ENCODE measurements around the gene SNED1. TPM values are rescaled to one million over a fixed set of nuclear protein-coding genes. Genes with fewer than 3 reads are reported as not detected.

Gene SNED1
- polyA plus RNA-seq, 1 donor from 2014 or later: 0.32 TPM

GRCh38 chr2:241088376-241088775, 90.0 kb downstream of the SNED1 start:
- Histone ChIP-seq H3K9me3 (ENCODE audit: low read length) (no peaks in the 10 kb centered on the region), H3K9ac (ENCODE audit: low read length) (no peak overlapping the region), H3K36me3 (ENCODE audit: insufficient read depth, low read length) (no peaks in the 10 kb centered on the region), H2AFZ (ENCODE audit: low read depth, low read length) (no peak overlapping the region), H3K9me2 (ENCODE audit: insufficient read depth, low read length) (no peaks in the 10 kb centered on the region), H3K27me3 (ENCODE audit: insufficient read depth, low read depth, low read length) (no peaks in the 10 kb centered on the region), H3K4me3 (ENCODE audit: low read length) (no peak overlapping the region), H3K79me2 (replicated peaks; ENCODE audit: insufficient read depth, low read length) (no peaks in the 10 kb centered on the region), H3K27ac (ENCODE audit: low read length) (no peak overlapping the region), H3F3A (ENCODE audit: insufficient read depth, low read length, poor library complexity, severe bottlenecking) (no peaks in the 10 kb centered on the region), H4K20me1 (ENCODE audit: insufficient read depth) (no peaks in the 10 kb centered on the region), H3K4me2 (ENCODE audit: low read length) (no peak overlapping the region)
- TF ChIP-seq TAF1 (IDR thresholded peaks at IDR 0.05; ENCODE audit: low read depth) (no peak), CTCF (IDR thresholded peaks at IDR 0.05; ENCODE audit: poor library complexity, severe bottlenecking) (no peak)

- no peaks in the 10 kb centered on the region for H3K79me2 ChIP-seq (replicated peaks; ENCODE audit: insufficient read depth, low read length)
- no peaks in the 10 kb centered on the region for H3F3A ChIP-seq (ENCODE audit: insufficient read depth, low read length, poor library complexity, severe bottlenecking)
- H3K36me3 ChIP-seq (ENCODE audit: insufficient read depth, low read length): no peaks in the 10 kb centered on the region
- H3K4me2 ChIP-seq (ENCODE audit: low read length): no peak overlapping the region
- H3K9ac ChIP-seq (ENCODE audit: low read length): no peak overlapping the region
- no peaks in the 10 kb centered on the region for H3K27me3 ChIP-seq (ENCODE audit: insufficient read depth, low read depth, low read length)
- TF ChIP-seq CTCF (IDR thresholded peaks at IDR 0.05; ENCODE audit: poor library complexity, severe bottlenecking): no peak
- no peak for TF ChIP-seq SMC3 (conservative IDR thresholded peaks at IDR 0.05; ENCODE audit: poor library complexity)
- TF ChIP-seq MXI1 (conservative IDR thresholded peaks at IDR 0.05; ENCODE audit: poor library complexity, severe bottlenecking): no peak
- no peak for TF ChIP-seq POLR2AphosphoS5 (IDR thresholded peaks at IDR 0.05)
- TF ChIP-seq EP300 (conservative IDR thresholded peaks at IDR 0.05; ENCODE audit: poor library complexity, severe bottlenecking): no peak
- TF ChIP-seq EZH2 (IDR thresholded peaks at IDR 0.05; ENCODE audit: borderline replicate concordance, insufficient read depth, low read length, poor library complexity, severe bottlenecking): no peak
- TF ChIP-seq TAF1 (IDR thresholded peaks at IDR 0.05; ENCODE audit: low read depth): no peak
- TF ChIP-seq, protein P1, sequence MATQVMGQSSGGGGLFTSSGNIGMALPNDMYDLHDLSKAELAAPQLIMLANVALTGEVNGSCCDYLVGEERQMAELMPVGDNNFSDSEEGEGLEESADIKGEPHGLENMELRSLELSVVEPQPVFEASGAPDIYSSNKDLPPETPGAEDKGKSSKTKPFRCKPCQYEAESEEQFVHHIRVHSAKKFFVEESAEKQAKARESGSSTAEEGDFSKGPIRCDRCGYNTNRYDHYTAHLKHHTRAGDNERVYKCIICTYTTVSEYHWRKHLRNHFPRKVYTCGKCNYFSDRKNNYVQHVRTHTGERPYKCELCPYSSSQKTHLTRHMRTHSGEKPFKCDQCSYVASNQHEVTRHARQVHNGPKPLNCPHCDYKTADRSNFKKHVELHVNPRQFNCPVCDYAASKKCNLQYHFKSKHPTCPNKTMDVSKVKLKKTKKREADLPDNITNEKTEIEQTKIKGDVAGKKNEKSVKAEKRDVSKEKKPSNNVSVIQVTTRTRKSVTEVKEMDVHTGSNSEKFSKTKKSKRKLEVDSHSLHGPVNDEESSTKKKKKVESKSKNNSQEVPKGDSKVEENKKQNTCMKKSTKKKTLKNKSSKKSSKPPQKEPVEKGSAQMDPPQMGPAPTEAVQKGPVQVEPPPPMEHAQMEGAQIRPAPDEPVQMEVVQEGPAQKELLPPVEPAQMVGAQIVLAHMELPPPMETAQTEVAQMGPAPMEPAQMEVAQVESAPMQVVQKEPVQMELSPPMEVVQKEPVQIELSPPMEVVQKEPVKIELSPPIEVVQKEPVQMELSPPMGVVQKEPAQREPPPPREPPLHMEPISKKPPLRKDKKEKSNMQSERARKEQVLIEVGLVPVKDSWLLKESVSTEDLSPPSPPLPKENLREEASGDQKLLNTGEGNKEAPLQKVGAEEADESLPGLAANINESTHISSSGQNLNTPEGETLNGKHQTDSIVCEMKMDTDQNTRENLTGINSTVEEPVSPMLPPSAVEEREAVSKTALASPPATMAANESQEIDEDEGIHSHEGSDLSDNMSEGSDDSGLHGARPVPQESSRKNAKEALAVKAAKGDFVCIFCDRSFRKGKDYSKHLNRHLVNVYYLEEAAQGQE (IDR thresholded peaks at IDR 0.05; ENCODE audit: borderline replicate concordance): no peak
- no peak overlapping the region for H3K27ac ChIP-seq (ENCODE audit: low read length)
- no peak overlapping the region for H2AFZ ChIP-seq (ENCODE audit: low read depth, low read length)
- H4K20me1 ChIP-seq (ENCODE audit: insufficient read depth): no peaks in the 10 kb centered on the region
- no peaks in the 10 kb centered on the region for H3K9me2 ChIP-seq (ENCODE audit: insufficient read depth, low read length)
- H3K9me3 ChIP-seq (ENCODE audit: low read length): no peaks in the 10 kb centered on the region
- no peak overlapping the region for H3K4me3 ChIP-seq (ENCODE audit: low read length)
Measured at GRCh38 chr2:241088791-241089732, 90.6 kb downstream of the SNED1 start.

All from neural cell (in vitro differentiated cells).